Endothelial cell of hepatic sinusoid (primary cell): Measurements from ENCODE around the gene HUS1.
"Not testable (repeated sequence)": the region's sequence is repeated elsewhere in the genome, so short reads cannot be mapped to it uniquely, and the experiment has no call there.

Source experiments
- in situ Hi-C: cut with HindIII; loops from 2 replicates; pipeline ENCODE4 v1.10.0; 2017; ENCODE audit warnings: low sequenced_read_pairs

The HUS1 gene

GRCh38 chr7:47932466-47933037, 46.9 kb downstream of the HUS1 start:
- in situ Hi-C loops = no loop called here

- in situ Hi-C loops = no loop called here
Observed at GRCh38 chr7:47932016-47932415, 47.4 kb downstream of the HUS1 start.

GRCh38 chr7:47931005-47932004, 48.1 kb downstream of the HUS1 start:
- in situ Hi-C loops = no loop called here

GRCh38 chr7:47924266-47924665, 55.1 kb downstream of the HUS1 start:
- in situ Hi-C loops = no loop called here

- in situ Hi-C loops = not testable (repeated sequence)
Observed at GRCh38 chr7:47923081-47923875, 56.1 kb downstream of the HUS1 start.

- in situ Hi-C loops = not testable (repeated sequence)
Observed at GRCh38 chr7:47916514-47916913, 62.9 kb downstream of the HUS1 start.

- in situ Hi-C loops = no loop called here
Observed at GRCh38 chr7:47915616-47915976, 63.8 kb downstream of the HUS1 start.

GRCh38 chr7:47914717-47915615, 64.4 kb downstream of the HUS1 start:
- in situ Hi-C loops = no loop called here
